K562 (cell line): ENCODE results near the gene KRT35. TPM values are rescaled to one million over a fixed set of nuclear protein-coding genes. Genes with fewer than 3 reads are reported as not detected.

Experiments
- CEBPB ChIP-seq: fragments of 450-650 bp; IDR thresholded peaks from 2 replicates; pipeline ENCODE4 v1.6.1; 2016; ENCODE audit warnings: missing genetic modification characterization, missing compliant biosample characterization
- EP400 ChIP-seq: fragments of 450-650 bp; IDR thresholded peaks from 2 replicates; pipeline ENCODE4 v1.6.1; 2017; ENCODE audit warnings: antibody characterized with exemption, mild to moderate bottlenecking, moderate library complexity
- ETV6 ChIP-seq, 3 experiments: fragments of 150-350 bp in 1 of 3; sonication (generic) in 1 of 3; formaldehyde crosslinking in 1 of 3; IDR thresholded peaks; 2 replicates each; pipeline versions ENCODE4 v1.6.1 to v1.8.0; 2014 to 2022; ENCODE audit warnings: borderline replicate concordance in 2 of 3, low read depth in 2 of 3, antibody characterized with exemption in 1 of 3, low read length in 1 of 3, mild to moderate bottlenecking in 1 of 3, missing genetic modification reagents in 1 of 3
- KLF1 ChIP-seq: fragments of 450-650 bp; IDR thresholded peaks from 2 replicates; pipeline ENCODE4 v1.6.1; 2016; ENCODE audit warnings: missing genetic modification characterization, missing compliant biosample characterization
- L3MBTL2 ChIP-seq: fragments of 450-650 bp; IDR thresholded peaks from 2 replicates; pipeline ENCODE4 v1.6.1; 2016; ENCODE audit warnings: mild to moderate bottlenecking, moderate library complexity
- MBD1 ChIP-seq: fragments of 250-450 bp; sonication (Bioruptor Pico); IDR thresholded peaks from 2 replicates; pipeline ENCODE4 v1.8.0; 2022; ENCODE audit warnings: inconsistent platforms
- MED1 ChIP-seq: sonication (generic); formaldehyde crosslinking; IDR thresholded peaks from 2 replicates; pipeline ENCODE4 v1.8.1; 2023; ENCODE audit warnings: missing genetic modification reagents, borderline replicate concordance
- NFYB ChIP-seq: IDR thresholded peaks from 2 replicates; pipeline ENCODE4 v1.6.1; 2011; ENCODE audit warnings: mild to moderate bottlenecking, moderate library complexity; ENCODE audit not compliant: insufficient read length; ENCODE audit errors: extremely low read depth
- NR4A1 ChIP-seq, 2 experiments: fragments of 250-450 bp in 1 of 2; fragments of 450-650 bp in 1 of 2; sonication (Bioruptor Pico) in 1 of 2; IDR thresholded peaks; 2 replicates each; pipeline versions ENCODE4 v1.4.0 to v1.6.1; 2016 to 2020; ENCODE audit warnings: mild to moderate bottlenecking in 2 of 2, missing compliant biosample characterization in 1 of 2, missing genetic modification characterization in 1 of 2, moderate library complexity in 1 of 2
- NRF1 ChIP-seq, 2 experiments: fragments of 450-650 bp; IDR thresholded peaks in 1 of 2; conservative IDR thresholded peaks in 1 of 2; 2 replicates each; pipeline ENCODE4 v1.6.1; 2014; ENCODE audit warnings: mild to moderate bottlenecking in 2 of 2
- SIN3B ChIP-seq: fragments of 450-650 bp; IDR thresholded peaks from 2 replicates; pipeline ENCODE4 v1.6.1; 2017; ENCODE audit warnings: low read depth, mild to moderate bottlenecking, moderate library complexity
- SMAD3 ChIP-seq: fragments of 450-650 bp; formaldehyde crosslinking; conservative IDR thresholded peaks from 2 replicates; pipeline ENCODE4 v1.4.0; 2020; ENCODE audit warnings: mild to moderate bottlenecking
- ZBTB8A ChIP-seq: fragments of 450-650 bp; IDR thresholded peaks from 2 replicates; pipeline ENCODE4 v1.6.1; 2018; ENCODE audit warnings: mild to moderate bottlenecking, moderate library complexity; ENCODE audit not compliant: partially characterized antibody
- ZFPM2 ChIP-seq: fragments of 250-450 bp; sonication (Bioruptor Pico); IDR thresholded peaks from 2 replicates; pipeline ENCODE4 v1.5.1; 2022; ENCODE audit warnings: mild to moderate bottlenecking
- ZNF589 ChIP-seq: fragments of 200-800 bp; sonication (Bioruptor generic); IDR thresholded peaks from 2 replicates; pipeline ENCODE4 v1.6.1; 2016; ENCODE audit warnings: low read depth, missing genetic modification characterization, missing compliant biosample characterization
- ZNF778 ChIP-seq: fragments of 450-650 bp; formaldehyde crosslinking; IDR thresholded peaks from 2 replicates; pipeline ENCODE4 v1.4.0; 2020; ENCODE audit warnings: mild to moderate bottlenecking, moderate library complexity
- polyA plus RNA-seq, 8 experiments: library from polyadenylated mRNA; depleted of rRNA in 4 of 8; stranded (reverse) in 5 of 8; unstranded in 3 of 8; fragments of >200 nt; fragmentation: Nextera tagmentation in 2 of 8; fragmentation: Illumina TruSeq in 1 of 8; extraction: Ambion mirVana in 2 of 8; extraction: Trizol in 1 of 8; gene quantifications; 2 replicates each; pipeline versions ENCODE4 v1.2.1 to v1.2.3, GENCODE V29; 2011 to 2014; ENCODE audit warnings: inconsistent platforms in 1 of 8, missing spikeins in 1 of 8
- total RNA-seq, 7 experiments: library from RNA; depleted of rRNA in 6 of 7; stranded (reverse); fragments of >200 nt in 6 of 7; fragmentation: Illumina TruSeq in 2 of 7; extraction: Trizol in 2 of 7; gene quantifications; 2 replicates each; pipeline versions ENCODE4 v1.2.1 to v1.2.3, GENCODE V29; 2011 to 2021; ENCODE audit warnings: low replicate concordance in 1 of 7
- TF ChIP-seq, protein P1 (sequence below): fragments of 450-650 bp; IDR thresholded peaks from 2 replicates; pipeline ENCODE4 v1.6.1; 2016; ENCODE audit warnings: mild to moderate bottlenecking

The KRT35 gene
- total and polyA plus RNA-seq, 9 of the 15 experiments (the other 6 are each of a cell fraction or from before 2014, with no cell fraction given), result not detected

DNA sequence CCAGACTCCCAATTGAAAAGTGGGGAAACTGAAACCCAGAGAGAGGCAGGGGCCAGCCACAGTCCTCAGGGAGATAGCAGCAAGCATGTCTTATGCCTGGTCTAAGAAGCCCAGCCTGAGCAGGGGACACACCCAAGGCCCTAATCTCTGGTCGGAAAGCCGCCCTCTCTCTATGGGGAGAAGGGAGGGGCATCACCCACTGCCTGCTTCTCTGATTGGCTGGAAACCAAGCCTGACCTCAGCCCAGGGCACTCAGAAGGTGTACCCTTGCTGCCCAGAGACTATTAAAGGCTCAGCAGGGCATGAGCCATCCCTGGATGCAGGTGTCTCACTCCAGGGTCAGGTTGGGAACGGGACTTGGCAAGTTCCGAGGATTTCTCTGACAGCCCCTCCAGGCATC is 30.2 kb upstream of the KRT35 start (continued):
- TF ChIP-seq, protein P1, sequence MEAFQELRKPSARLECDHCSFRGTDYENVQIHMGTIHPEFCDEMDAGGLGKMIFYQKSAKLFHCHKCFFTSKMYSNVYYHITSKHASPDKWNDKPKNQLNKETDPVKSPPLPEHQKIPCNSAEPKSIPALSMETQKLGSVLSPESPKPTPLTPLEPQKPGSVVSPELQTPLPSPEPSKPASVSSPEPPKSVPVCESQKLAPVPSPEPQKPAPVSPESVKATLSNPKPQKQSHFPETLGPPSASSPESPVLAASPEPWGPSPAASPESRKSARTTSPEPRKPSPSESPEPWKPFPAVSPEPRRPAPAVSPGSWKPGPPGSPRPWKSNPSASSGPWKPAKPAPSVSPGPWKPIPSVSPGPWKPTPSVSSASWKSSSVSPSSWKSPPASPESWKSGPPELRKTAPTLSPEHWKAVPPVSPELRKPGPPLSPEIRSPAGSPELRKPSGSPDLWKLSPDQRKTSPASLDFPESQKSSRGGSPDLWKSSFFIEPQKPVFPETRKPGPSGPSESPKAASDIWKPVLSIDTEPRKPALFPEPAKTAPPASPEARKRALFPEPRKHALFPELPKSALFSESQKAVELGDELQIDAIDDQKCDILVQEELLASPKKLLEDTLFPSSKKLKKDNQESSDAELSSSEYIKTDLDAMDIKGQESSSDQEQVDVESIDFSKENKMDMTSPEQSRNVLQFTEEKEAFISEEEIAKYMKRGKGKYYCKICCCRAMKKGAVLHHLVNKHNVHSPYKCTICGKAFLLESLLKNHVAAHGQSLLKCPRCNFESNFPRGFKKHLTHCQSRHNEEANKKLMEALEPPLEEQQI, result no peak
- TF ChIP-seq ZFPM2 (CRISPR knock-in tag) (no peak), KLF1 (tag) (peak; percentile 86), ZNF589 (CRISPR knock-in tag) (no peak), ZNF778 (CRISPR knock-in tag) (no peak), SMAD3 (CRISPR knock-in tag) (0 out of 2 replicates have a peak, but pooled peaks have one; percentile 5), ETV6 (IDR thresholded peaks at IDR 0.05; ENCODE audit: borderline replicate concordance in 1 of 2, low read depth in 2 of 2, low read length in 1 of 2) (no peak), ETV6 (CRISPR knock-in tag; IDR thresholded peaks at IDR 0.05; ENCODE audit: borderline replicate concordance) (no peak), MED1 (CRISPR knock-in tag) (no peak), NR4A1 (CRISPR knock-in tag; IDR thresholded peaks at IDR 0.05) (no peak), NR4A1 (tag; IDR thresholded peaks at IDR 0.05) (no peak), ZBTB8A (no peak), SIN3B (no peak), MBD1 (CRISPR knock-in tag) (no peak), NRF1 (conservative IDR thresholded peaks at IDR 0.05 in 1 of 2, IDR thresholded peaks at IDR 0.05 in 1 of 2) (peak; percentile 66 to 71), EP400 (no peak), L3MBTL2 (peak; percentile 23; the same call in 1 of the 2 replicates), NFYB (peak; percentile 87), CEBPB (tag) (no peak)
